Fibroblast of lung (primary cell): ENCODE measurements around the gene CCL11. TPM values are rescaled to one million over a fixed set of nuclear protein-coding genes. Genes with fewer than 3 reads are reported as not detected.

Experiments
- DNase-seq, 2 donors: peaks; one replicate each; pipeline versions ENCODE4 v3.0.0 to v3.0.0-alpha.2; 2010; ENCODE audit warnings: low read depth in 2 of 2
- H2AFZ ChIP-seq: 2 replicates; pipeline ENCODE4 v1.5.1; 2012; ENCODE audit warnings: low read length, control low read depth, inconsistent platforms
- H3K27ac ChIP-seq: 2 replicates; pipeline ENCODE4 v1.5.1; 2011; ENCODE audit warnings: low read length, control low read depth; ENCODE audit not compliant: insufficient read depth
- H3K27me3 ChIP-seq: 2 replicates; pipeline ENCODE4 v1.5.1; 2011; ENCODE audit warnings: mild to moderate bottlenecking, low read length; ENCODE audit not compliant: control insufficient read depth, insufficient read depth
- H3K36me3 ChIP-seq: 2 replicates; pipeline ENCODE4 v1.5.1; 2011; ENCODE audit warnings: low read length; ENCODE audit not compliant: control insufficient read depth, insufficient read depth
- H3K4me1 ChIP-seq: 2 replicates; pipeline ENCODE4 v1.5.1; 2011; ENCODE audit warnings: low read length; ENCODE audit not compliant: control insufficient read depth, insufficient read depth; ENCODE audit errors: extremely low read depth
- H3K4me2 ChIP-seq: 2 replicates; pipeline ENCODE4 v1.5.1; 2011; ENCODE audit warnings: low read length, control low read depth; ENCODE audit not compliant: insufficient read depth; ENCODE audit errors: extremely low read depth
- H3K4me3 ChIP-seq, 4 experiments: fragments of 200-600 bp in 1 of 4; sonication (generic) in 1 of 4; replicated peaks in 1 of 4; 2 replicates each; pipeline ENCODE4 v1.5.1; 2011 to 2016; ENCODE audit warnings: low read length in 4 of 4, low read depth in 3 of 4, mild to moderate bottlenecking in 3 of 4, control low read depth in 2 of 4, inconsistent platforms in 1 of 4, mixed read lengths in 1 of 4; ENCODE audit not compliant: insufficient read depth in 1 of 4; ENCODE audit errors: control extremely low read depth in 1 of 4
- H3K79me2 ChIP-seq: 2 replicates; pipeline ENCODE4 v1.5.1; 2012; ENCODE audit warnings: mild to moderate bottlenecking, low read length, inconsistent platforms; ENCODE audit not compliant: control insufficient read depth, insufficient read depth
- H3K9ac ChIP-seq: 2 replicates; pipeline ENCODE4 v1.5.1; 2011; ENCODE audit warnings: mild to moderate bottlenecking, low read length, control low read depth; ENCODE audit not compliant: insufficient read depth
- H3K9me3 ChIP-seq: 2 replicates; pipeline ENCODE4 v1.5.1; 2012; ENCODE audit warnings: low read depth, low read length; ENCODE audit not compliant: control insufficient read depth, insufficient read depth
- H4K20me1 ChIP-seq: 2 replicates; pipeline ENCODE4 v1.5.1; 2011; ENCODE audit warnings: low read length; ENCODE audit not compliant: control insufficient read depth, insufficient read depth; ENCODE audit errors: extremely low read depth
- CTCF ChIP-seq, 2 donors: IDR thresholded peaks in 1 of 2; conservative IDR thresholded peaks in 1 of 2; 1 replicate in 1 of 2; 2 replicates in 1 of 2; pipeline ENCODE4 v1.5.1; 2011 to 2012; ENCODE audit warnings: low read length in 2 of 2, control low read depth in 1 of 2, inconsistent platforms in 1 of 2, low read depth in 1 of 2, mild to moderate bottlenecking in 1 of 2
- EZH2 ChIP-seq: IDR thresholded peaks from 2 replicates; pipeline ENCODE4 v1.5.1; 2012; ENCODE audit warnings: low read length, control low read depth, mild to moderate bottlenecking; ENCODE audit errors: missing control alignments
- polyA plus RNA-seq, 2 donors: library from polyadenylated mRNA; depleted of rRNA in 1 of 2; stranded (reverse) in 1 of 2; unstranded in 1 of 2; fragments of >200 nt; gene quantifications; 2 replicates each; pipeline ENCODE4 v1.2.1, GENCODE V29; 2011 to 2012; ENCODE audit warnings: missing spikeins in 1 of 2
- total RNA-seq: library from RNA; depleted of rRNA; stranded (reverse); fragments of >200 nt; gene quantifications from 2 replicates; pipeline ENCODE4 v1.2.1, GENCODE V29; 2014

The CCL11 gene
- total and polyA plus RNA-seq, 2 donors (not counting 1 experiment from before 2014, with no cell fraction given) = 0.91 TPM; not detected in 1

- no peak overlapping the region for H3K9ac ChIP-seq
- H3K9me3 ChIP-seq = no peaks in the 10 kb centered on the region
- no peaks in the 10 kb centered on the region for H3K36me3 ChIP-seq
- no peaks in the 10 kb centered on the region for H3K27me3 ChIP-seq
- TF ChIP-seq CTCF (conservative IDR thresholded peaks at IDR 0.05 in 1 of 2, IDR thresholded peaks at IDR 0.05 in 1 of 2; ENCODE audit: low read depth in 1 of 2, low read length in 2 of 2) = no peak
- TF ChIP-seq EZH2 = no peak
- no peaks in the 10 kb centered on the region for H4K20me1 ChIP-seq
- no peak overlapping the region for H3K4me3 ChIP-seq
- DNase-seq = no peak
- H3K27ac ChIP-seq = peak overlapping the region; percentile 7
- H2AFZ ChIP-seq = no peak overlapping the region
- peaks cover 40% of the 10 kb centered on the region for H3K4me1 ChIP-seq
- H3K79me2 ChIP-seq = no peaks in the 10 kb centered on the region
- no peak overlapping the region for H3K4me2 ChIP-seq
These were observed 34.4 kb upstream of the CCL11 start for GRCh38 chr17:34251186-34251585.

GRCh38 chr17:34252095-34252443 is 33.5 kb upstream of the CCL11 start:
- H3K79me2 ChIP-seq = no peaks in the 10 kb centered on the region
- no peaks in the 10 kb centered on the region for H3K9me3 ChIP-seq
- H2AFZ ChIP-seq = no peak overlapping the region
- no peaks in the 10 kb centered on the region for H4K20me1 ChIP-seq
- H3K4me2 ChIP-seq = peak overlapping the region; percentile 44
- H3K27ac ChIP-seq = peak overlapping the region; percentile 65
- TF ChIP-seq CTCF (conservative IDR thresholded peaks at IDR 0.05 in 1 of 2, IDR thresholded peaks at IDR 0.05 in 1 of 2; ENCODE audit: low read depth in 1 of 2, low read length in 2 of 2) = no peak
- TF ChIP-seq EZH2 = no peak
- H3K36me3 ChIP-seq = no peaks in the 10 kb centered on the region
- DNase-seq = peak in 1 of 2 donors; percentile 89
- H3K4me3 ChIP-seq = no peak overlapping the region
- peaks cover 40% of the 10 kb centered on the region for H3K4me1 ChIP-seq
- H3K27me3 ChIP-seq = no peaks in the 10 kb centered on the region
- H3K9ac ChIP-seq = no peak overlapping the region

GRCh38 chr17:34252444-34253138 is 33.0 kb upstream of the CCL11 start:
- no peaks in the 10 kb centered on the region for H3K27me3 ChIP-seq
- peak overlapping the region; percentile 44 for H3K4me2 ChIP-seq
- DNase-seq = peak; percentile 80 to 95
- no peak overlapping the region for H3K9ac ChIP-seq
- no peak for TF ChIP-seq EZH2
- TF ChIP-seq CTCF (conservative IDR thresholded peaks at IDR 0.05 in 1 of 2, IDR thresholded peaks at IDR 0.05 in 1 of 2; ENCODE audit: low read depth in 1 of 2, low read length in 2 of 2) = no peak
- H4K20me1 ChIP-seq = no peaks in the 10 kb centered on the region
- no peaks in the 10 kb centered on the region for H3K36me3 ChIP-seq
- H2AFZ ChIP-seq = no peak overlapping the region
- H3K27ac ChIP-seq = peak overlapping the region; percentile 65
- H3K9me3 ChIP-seq = no peaks in the 10 kb centered on the region
- H3K4me1 ChIP-seq = peaks cover 40% of the 10 kb centered on the region
- no peak overlapping the region for H3K4me3 ChIP-seq
- H3K79me2 ChIP-seq = no peaks in the 10 kb centered on the region
